IPS-18c (cell line): ENCODE results near the gene BAG5.
"Not testable (repeated sequence)": the region's sequence is repeated elsewhere in the genome, so short reads cannot be mapped to it uniquely, and the experiment has no call there.

Experiments used
- H3K4me3 ChIP-seq: 2 replicates; pipeline ENCODE4 v1.7.0; 2013; ENCODE audit warnings: low read depth, mild to moderate bottlenecking, low read length, moderate library complexity; ENCODE audit not compliant: insufficient read depth
- H3K9me3 ChIP-seq: one replicate; pipeline ENCODE4 v1.6.1; 2013; ENCODE audit warnings: mild to moderate bottlenecking, low read length, moderate library complexity; ENCODE audit not compliant: control insufficient read depth, insufficient read depth

Gene BAG5, protein sequence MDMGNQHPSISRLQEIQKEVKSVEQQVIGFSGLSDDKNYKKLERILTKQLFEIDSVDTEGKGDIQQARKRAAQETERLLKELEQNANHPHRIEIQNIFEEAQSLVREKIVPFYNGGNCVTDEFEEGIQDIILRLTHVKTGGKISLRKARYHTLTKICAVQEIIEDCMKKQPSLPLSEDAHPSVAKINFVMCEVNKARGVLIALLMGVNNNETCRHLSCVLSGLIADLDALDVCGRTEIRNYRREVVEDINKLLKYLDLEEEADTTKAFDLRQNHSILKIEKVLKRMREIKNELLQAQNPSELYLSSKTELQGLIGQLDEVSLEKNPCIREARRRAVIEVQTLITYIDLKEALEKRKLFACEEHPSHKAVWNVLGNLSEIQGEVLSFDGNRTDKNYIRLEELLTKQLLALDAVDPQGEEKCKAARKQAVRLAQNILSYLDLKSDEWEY

DNA sequence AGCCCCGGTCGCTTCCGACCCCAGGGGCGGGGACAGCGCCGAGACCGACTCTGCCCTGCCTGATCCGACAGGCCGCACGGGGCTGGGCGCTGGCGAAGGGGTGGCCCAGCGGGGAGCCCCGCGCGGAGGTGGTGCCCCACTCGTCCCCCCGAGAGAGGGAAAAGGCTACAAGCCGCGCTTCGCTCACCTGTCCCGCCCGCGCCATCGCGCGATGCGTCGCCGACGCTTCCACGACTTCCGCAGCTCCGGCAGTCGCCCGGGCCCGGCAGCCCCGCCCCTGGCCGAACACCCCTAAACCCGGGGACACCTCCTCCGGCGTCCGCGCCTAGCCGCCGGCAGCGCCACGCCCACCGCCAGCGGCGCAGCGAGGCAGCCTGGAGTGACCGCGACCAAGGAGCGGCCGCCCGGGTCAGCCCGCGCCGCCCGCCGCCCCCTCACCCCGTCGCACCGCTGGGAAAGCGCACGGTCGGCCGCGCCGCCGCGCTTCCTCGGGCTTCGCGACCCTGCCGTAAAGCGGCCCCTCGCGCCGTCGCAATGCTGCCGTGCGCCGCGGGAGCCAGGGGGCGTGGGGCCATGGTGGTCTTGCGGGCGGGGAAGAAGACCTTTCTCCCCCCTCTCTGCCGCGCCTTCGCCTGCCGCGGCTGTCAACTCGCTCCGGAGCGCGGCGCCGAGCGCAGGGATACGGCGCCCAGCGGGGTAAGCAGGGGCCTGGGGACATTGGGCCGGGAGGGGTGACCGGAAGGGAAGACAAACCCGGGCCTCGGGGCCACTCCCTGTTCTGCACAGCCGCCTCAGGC is at the start of gene BAG5, which contains the start of gene COA8:
TSS of gene BAG5 (minus strand) at position 229 of the 797 bp plus-strand sequence. CDS start 1,493 bp downstream, outside the sequence.
TSS of gene COA8 (plus strand) at position 532 of the 797 bp plus-strand sequence. CDS start at position 574, 42 bp downstream.
- no peaks in the 10 kb centered on the region for H3K9me3 ChIP-seq
- peak within 1 kb of the TSS; percentile 94 for H3K4me3 ChIP-seq

DNA sequence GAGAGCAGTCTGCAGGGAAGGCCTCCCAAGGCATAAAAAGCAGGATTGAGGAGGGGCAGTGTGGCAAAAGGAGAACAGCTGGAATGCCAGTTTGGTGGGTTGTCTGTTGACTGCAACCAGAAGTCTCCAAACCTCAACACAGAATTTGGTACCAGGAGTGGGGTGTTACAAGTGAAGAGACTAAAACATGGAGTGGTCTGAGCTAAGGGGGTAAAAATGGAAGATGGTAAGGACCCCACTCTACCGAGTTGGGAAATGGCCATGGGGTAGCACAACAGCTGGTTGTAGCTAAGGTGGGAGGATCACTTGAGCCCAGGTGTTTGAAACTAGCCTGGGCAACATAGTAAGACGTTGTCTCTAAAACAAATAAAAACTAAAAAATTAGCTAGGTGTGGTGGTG is 48.8 kb upstream of the BAG5 start:
- Histone ChIP-seq H3K9me3 (no peaks in the 10 kb centered on the region), H3K4me3 (no peak overlapping the region)

DNA sequence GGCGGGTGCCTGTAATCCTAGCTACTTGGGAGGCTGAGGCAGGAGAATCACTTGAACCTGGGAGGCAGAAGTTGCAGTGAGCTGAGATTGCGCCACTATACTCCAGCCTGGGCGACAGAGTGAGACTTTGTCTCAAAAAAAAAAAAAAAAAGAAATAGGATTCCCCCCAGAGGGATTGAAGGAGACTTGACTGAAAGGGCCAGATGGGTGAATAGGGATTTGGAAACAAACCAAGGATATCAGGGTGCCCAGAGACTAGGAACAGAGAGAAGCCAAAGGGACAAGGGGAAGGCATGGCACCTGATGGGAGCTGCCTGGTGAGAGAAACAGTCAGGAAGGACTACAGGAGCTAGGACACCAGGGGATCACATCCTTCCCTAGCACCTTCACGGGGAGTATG is 46.6 kb upstream of the BAG5 start:
- H3K4me3 ChIP-seq, H3K9me3 ChIP-seq: not testable (repeated sequence)

DNA sequence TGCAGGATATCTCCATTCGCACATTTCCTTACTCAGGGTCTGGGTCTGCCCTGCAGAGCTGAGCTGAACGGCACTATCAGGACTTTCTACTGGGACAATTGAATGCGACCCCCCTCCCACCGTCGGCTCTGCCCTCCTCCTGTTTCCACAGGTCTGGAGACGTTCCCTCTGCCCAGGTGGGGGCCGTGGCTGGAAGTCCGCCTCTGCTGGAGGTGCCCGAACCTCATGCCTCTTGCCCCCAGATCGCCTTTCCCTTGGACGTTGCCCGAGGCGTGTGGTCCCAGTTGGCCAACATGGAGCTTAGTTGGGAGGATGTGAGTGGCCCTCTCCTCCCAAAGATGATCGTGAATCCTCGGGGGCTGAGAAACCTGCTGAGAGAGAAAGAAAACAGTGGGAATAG is 45.4 kb upstream of the BAG5 start:
- no peaks in the 10 kb centered on the region for H3K9me3 ChIP-seq
- no peak overlapping the region for H3K4me3 ChIP-seq

DNA sequence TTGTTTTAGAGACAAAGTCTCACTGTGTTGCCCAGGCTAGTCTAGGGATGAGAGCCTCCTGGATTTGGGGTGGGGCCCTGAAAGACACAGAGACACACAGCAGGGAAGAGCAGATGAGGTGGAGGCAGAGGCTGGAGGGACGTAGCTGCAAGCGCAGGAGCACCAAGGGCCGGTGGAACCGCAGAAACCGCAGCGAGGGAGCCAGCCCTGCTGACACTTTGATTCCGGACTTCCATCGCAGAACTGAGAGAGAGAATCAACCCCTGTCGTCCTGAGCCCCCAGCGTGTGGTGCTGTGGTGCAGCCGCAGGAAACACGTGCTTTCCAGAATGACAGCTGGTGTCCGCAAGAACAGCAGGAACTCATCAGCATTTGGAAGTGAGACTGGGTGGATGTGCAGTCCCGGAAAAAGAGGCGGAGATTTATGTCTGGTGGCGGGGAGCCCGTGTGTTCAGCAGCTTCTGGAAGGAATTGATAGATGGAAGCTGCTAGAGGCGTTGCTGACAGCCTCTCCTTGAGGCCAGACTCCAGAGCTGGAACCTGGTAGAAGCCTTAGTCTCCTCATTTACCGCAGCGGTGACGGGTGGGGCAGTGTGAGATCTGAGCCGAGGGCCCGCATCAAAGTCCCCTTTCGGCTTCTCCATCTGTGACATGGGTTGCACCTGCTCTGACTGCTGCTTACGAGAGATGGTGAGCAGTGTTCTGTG is 44.7 kb upstream of the BAG5 start:
- Histone ChIP-seq H3K9me3 (no peaks in the 10 kb centered on the region), H3K4me3 (peak overlapping the region; percentile 34; the same call in 1 of the 2 replicates)

DNA sequence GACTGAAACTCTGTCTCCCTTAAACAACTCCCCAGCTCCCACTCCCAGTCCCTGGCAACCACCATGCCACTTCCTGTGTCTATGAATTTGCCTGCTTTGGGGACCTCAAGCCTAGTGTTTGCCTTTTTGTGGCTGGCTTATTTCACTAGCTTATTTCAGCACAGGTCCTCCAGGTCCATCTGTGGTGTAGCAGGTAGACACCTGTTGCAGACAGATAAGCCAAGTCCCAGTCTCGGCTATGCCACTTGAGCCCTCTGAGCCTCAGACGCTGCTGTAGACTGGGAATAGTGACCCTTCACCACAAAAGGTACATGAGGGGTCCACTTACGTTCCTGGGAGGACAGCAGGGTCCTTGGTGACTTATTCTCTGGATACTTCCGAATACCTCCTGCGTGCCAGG is 42.2 kb upstream of the BAG5 start:
- peaks cover 2% of the 10 kb centered on the region for H3K9me3 ChIP-seq
- no peak overlapping the region for H3K4me3 ChIP-seq

DNA sequence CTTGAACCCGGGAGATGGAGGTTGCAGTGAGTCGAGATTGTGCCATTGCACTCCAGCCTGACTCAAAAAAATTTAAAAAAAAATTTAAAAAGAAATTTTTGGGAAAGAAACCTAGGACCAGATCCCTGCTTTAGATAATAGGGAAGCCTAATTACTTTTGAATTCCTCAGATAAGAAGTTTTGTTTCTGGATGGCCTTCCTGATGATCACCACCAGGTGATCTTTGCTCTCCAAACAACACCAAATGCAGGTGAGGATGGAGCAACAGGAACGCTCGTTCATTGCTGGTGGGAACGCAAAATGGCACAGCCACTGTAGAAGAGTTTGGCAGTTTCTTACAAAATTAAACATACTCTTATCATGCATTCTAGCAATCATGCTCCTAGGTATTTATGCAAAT is 38.0 kb upstream of the BAG5 start:
- Histone ChIP-seq H3K9me3 (peaks cover 2% of the 10 kb centered on the region), H3K4me3 (no peak overlapping the region)

DNA sequence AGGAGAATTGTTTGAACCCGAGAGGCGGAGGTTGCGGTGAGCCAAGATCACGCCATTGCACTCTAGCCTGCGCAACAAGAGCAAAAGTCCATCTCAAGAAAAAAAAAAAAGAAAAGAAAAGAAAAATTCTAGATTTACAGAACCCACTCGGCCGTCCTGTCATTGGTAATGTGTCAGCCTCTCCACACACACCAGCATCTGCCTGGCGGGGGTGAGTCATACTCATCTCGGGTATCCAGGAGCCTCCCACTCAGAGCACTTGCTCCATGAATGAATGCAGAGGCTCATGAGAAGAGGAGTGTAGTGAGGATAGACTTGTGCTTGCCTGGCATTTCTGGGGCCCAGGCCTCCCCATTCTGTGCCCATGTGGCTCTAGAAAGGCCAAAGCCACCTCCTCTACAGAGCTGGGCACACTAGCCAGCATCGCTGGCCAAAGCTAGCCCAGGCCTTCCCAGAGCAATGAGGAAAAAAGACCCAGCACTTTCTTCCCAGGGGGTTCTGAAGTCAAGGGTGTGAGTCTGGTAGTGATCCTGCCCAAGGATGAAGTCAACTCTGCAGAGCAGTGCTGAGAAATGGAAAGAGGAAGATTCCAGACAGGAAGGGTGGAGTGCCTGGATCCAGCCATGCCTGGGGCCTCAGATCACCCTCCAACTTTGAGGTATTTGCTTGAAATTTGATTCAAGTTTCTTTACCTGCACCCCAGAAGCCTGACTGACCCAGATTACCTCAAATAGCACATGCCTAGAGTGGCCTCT is 35.3 kb upstream of the BAG5 start:
- Histone ChIP-seq H3K4me3 (no peak overlapping the region), H3K9me3 (peaks cover 2% of the 10 kb centered on the region)

DNA sequence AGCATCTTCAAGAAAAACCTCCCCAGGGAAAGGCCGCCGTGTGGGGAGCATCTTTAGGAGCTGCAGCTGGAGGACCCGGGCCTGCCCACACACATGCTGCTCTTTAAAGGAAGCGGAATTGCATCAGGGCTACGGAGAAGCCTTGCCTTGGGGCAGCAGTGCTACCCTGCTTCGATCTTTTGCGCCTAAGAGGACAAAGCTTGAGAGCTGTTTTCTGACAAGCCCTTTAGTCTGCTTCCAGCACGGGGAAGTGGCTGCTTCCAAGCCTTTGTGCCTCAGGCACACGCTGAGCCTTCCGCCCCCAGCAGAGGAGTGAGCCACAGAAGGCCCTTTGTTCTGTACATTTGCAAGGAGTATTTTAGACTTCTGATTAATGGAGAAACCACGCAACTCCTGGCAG is 31.8 kb upstream of the BAG5 start:
- H3K9me3 ChIP-seq: no peaks in the 10 kb centered on the region
- H3K4me3 ChIP-seq: no peak overlapping the region

DNA sequence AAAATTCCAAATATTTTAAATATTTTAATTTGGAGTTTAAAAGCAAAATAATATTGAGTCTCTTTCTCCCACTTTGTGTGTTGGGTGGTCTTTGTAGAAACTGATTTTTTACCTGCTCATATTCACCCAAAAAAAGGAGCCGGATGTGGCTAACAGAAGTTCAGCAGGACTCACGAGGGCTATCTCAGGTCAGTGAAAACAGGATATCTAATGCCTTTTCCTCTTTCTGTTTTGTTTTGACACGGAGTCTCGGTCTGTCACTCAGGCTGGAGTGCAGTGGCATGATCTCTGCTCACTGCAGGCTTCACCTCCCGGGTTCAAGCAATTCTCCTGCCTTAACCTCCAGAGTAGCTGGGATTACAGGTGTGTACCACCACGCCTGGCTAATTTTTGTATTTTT is 31.1 kb upstream of the BAG5 start:
- H3K4me3 ChIP-seq: no peak overlapping the region

DNA sequence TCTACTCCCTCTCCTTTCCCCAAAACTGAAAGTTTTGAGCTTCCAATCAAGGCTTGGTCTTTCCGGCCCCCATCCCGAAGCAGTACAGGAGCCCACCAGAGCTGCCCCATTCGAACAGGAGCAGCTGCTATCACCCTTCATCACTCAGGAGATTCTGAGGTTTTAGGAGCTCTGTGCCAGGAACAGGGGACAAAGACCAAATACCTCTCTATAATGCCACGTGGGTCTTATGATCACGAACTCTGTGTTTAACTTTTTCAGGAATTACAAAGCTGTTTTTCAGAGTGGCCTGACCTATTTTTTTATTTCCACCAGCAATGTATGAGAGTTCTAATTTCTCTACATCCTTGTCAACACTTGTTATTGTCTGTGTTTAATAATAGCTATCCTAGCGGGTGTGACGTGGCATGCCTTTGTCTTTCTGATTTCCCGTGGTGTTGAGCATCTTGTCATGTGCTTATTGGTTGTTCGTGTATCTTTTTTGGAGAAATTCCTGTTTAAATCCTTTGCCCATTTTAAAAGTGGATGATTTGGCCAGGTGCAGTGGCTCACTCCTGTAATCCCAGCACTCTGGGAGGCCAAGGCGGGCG is 22.0 kb upstream of the BAG5 start:
- Histone ChIP-seq H3K4me3 (no peak overlapping the region), H3K9me3 (peaks cover 2% of the 10 kb centered on the region)

More for the DNA sequence above, 31.1 kb upstream of the BAG5 start:
- peaks cover 1% of the 10 kb centered on the region for H3K9me3 ChIP-seq

DNA sequence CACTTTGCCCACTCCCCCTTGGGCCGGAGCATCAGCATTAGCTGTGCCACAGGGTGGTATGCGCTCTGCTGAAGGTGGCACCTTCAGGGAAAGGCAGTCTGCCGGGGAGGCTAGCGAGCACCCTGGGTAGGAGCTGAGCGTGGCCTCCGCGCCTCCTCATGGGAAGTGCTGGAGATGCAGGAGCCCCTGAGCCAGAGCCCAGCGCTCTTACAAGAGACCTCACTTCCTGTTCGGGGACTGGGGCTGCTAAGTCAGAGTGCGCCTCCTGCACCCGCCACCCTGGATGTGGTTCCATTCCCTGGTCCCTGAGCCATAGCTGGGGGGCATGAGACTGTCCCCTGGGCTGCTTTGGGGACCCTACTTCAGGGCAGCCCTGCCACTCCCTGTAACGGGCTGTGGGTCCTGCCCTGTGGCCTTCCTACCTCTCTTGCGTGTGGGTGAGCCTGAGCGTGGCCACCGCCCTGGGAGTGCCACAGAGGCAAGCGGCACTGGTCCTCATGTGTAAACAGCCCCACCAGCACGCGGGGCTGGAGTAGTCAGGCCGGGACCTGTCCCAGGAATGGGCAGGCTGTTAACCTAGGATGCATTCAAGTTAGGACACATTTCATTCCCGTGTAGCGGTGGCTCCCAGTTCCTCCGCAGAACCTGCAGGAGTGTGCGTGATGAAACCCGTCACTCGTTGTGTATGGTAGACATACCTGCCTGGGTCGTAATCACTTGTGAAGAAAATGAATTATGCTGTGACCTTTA is 19.7 kb upstream of the BAG5 start:
- Histone ChIP-seq H3K9me3 (no peaks in the 10 kb centered on the region), H3K4me3 (no peak overlapping the region)

DNA sequence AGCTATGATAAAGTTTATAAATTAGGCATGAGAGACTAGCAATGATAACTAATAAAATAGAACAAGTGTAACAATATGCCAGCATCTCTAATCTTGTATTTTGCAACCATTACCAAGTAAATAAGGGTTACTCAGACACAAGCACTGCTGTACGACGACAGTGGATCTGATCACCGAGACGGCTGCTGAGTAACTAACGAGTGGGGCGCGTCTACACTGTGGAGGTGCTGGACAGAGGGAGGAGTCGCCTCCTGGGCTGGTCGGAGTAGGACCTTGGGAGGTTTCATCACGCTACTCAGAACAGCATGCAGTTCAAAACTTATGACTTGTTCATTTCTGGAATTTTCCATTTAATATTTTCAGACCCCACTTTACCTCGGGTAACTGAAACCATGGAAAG is 18.7 kb upstream of the BAG5 start:
- Histone ChIP-seq H3K4me3 (no peak overlapping the region), H3K9me3 (no peaks in the 10 kb centered on the region)

DNA sequence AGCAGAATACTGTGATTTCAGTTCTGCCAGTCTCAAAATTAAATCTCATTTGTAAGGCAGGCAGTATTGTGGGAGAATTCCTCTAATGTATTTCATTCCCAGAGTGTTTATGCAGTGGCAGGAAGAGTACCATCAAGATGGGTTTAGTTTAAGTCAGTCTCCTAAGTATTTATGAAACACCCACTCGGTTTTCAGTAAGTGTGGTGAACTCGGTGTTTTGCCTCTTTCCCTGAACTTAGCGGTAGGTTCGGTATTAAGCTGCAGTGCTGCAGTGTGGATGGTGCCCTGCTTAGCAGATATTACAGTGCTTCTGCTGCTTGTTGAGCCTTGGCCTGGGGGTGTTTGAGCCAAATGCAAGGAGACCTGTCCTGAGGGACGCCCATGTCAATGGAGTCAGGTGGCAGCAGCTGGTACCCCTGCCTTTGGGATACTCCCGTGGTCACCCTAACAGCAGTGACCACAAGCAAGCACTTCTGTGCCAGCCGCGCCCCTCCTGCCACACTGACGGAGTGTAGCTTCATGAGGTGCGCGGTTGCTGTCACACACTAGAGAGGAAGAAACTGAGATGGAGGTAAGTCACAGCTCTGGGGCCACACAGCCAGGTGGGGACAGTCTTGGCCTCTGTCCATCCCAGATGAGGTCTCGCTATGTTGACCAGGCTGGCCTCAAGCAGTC is 16.1 kb upstream of the BAG5 start:
- Histone ChIP-seq H3K9me3 (no peaks in the 10 kb centered on the region), H3K4me3 (no peak overlapping the region)

DNA sequence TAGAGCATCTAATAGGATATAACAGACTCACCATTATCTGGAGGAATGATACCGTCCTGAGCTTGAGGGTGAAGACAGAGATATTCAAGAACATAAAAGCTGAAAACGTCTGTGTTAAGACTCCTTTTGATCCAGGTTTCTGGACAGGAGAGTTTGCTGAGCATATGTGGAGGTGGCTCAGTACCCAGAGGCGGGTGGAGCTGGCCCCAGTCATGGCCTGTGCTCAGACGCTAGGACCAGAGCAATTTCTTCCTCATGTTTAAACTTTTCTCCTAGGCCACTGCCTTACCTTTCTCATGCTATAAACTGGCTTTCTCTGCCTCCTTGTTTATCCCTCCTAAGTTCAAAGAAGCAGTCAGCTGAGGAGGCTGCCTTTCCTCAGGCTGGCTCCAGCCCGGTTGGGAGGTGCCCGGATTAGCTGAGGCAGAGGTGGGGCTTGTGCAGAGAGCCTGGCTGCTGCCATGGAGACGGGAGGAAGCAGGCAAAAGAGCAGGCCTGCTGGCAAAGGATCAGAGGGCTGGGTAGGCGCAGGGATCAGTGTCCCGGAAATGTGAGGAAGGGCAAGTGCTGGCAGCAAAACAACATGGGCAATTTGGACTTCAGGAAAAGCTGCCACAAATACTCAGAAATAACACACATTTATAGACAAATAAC is 14.0 kb upstream of the BAG5 start:
- Histone ChIP-seq H3K9me3 (no peaks in the 10 kb centered on the region), H3K4me3 (no peak overlapping the region)
